K562 (cell line): ENCODE results near the gene ZNF224. TPM values are rescaled to one million over a fixed set of nuclear protein-coding genes. Genes with fewer than 3 reads are reported as not detected.
A peak's percentile ranks its signal among the peaks of the same experiment; 100 is the strongest.

ENCODE experiments used
- CBX3 ChIP-seq, 2 experiments: IDR thresholded peaks; 1 replicate in 1 of 2; 2 replicates in 1 of 2; pipeline ENCODE4 v1.6.1; 2012; ENCODE audit warnings: inconsistent platforms in 2 of 2, low read length in 2 of 2, borderline replicate concordance in 1 of 2, control low read depth in 1 of 2
- HIVEP1 ChIP-seq: fragments of 250-450 bp; sonication (Bioruptor Pico); IDR thresholded peaks from 2 replicates; pipeline ENCODE4 v1.4.0; 2020; ENCODE audit warnings: mild to moderate bottlenecking
- ILF3 ChIP-seq: fragments of 450-650 bp; IDR thresholded peaks from 2 replicates; pipeline ENCODE4 v1.6.1; 2018; ENCODE audit warnings: antibody characterized with exemption, mild to moderate bottlenecking, moderate library complexity, borderline replicate concordance
- KDM1A ChIP-seq, 2 experiments: fragments of 450-650 bp; IDR thresholded peaks; 2 replicates each; pipeline ENCODE4 v1.6.1; 2016; ENCODE audit warnings: mild to moderate bottlenecking in 2 of 2
- KLF13 ChIP-seq: fragments of 450-650 bp; IDR thresholded peaks from 2 replicates; pipeline ENCODE4 v1.6.1; 2016; ENCODE audit warnings: missing genetic modification characterization, low read depth, mild to moderate bottlenecking, missing compliant biosample characterization, moderate library complexity, borderline replicate concordance
- MAZ ChIP-seq, 2 experiments: fragments of 450-650 bp in 1 of 2; sonication (generic) in 1 of 2; formaldehyde crosslinking; IDR thresholded peaks in 1 of 2; conservative IDR thresholded peaks in 1 of 2; 2 replicates each; pipeline versions ENCODE4 v1.4.0 to v1.5.0; 2020; ENCODE audit warnings: mild to moderate bottlenecking in 1 of 2, missing genetic modification reagents in 1 of 2
- NR2C2 ChIP-seq, 2 experiments: fragments of 200-800 bp in 1 of 2; sonication (Bioruptor generic) in 1 of 2; sonication (generic) in 1 of 2; formaldehyde crosslinking in 1 of 2; IDR thresholded peaks; 2 replicates each; pipeline versions ENCODE4 v1.6.1 to v1.8.0; 2016 to 2022; ENCODE audit warnings: mild to moderate bottlenecking in 1 of 2, missing compliant biosample characterization in 1 of 2, missing genetic modification characterization in 1 of 2, missing genetic modification reagents in 1 of 2
- NR3C1 ChIP-seq: sonication (generic); formaldehyde crosslinking; IDR thresholded peaks from 2 replicates; pipeline ENCODE4 v1.8.1; 2022; ENCODE audit warnings: missing genetic modification reagents
- NRF1 ChIP-seq, 2 experiments: fragments of 450-650 bp; IDR thresholded peaks in 1 of 2; conservative IDR thresholded peaks in 1 of 2; 2 replicates each; pipeline ENCODE4 v1.6.1; 2014; ENCODE audit warnings: mild to moderate bottlenecking in 2 of 2
- PHF21A ChIP-seq: fragments of 450-650 bp; IDR thresholded peaks from 2 replicates; pipeline ENCODE4 v1.6.1; 2017; ENCODE audit warnings: low read depth, borderline replicate concordance
- PHF8 ChIP-seq: fragments of 200-600 bp; sonication (generic); IDR thresholded peaks from 2 replicates; pipeline ENCODE4 v1.6.1; 2012; ENCODE audit warnings: mixed run types, mild to moderate bottlenecking, inconsistent platforms, low read length, moderate library complexity, borderline replicate concordance
- SIX5 ChIP-seq, 2 experiments: IDR thresholded peaks; 2 replicates each; pipeline ENCODE4 v1.6.1; 2011; ENCODE audit warnings: low read length in 2 of 2, borderline replicate concordance in 1 of 2, low read depth in 1 of 2, mild to moderate bottlenecking in 1 of 2, moderate library complexity in 1 of 2; ENCODE audit not compliant: insufficient read depth in 1 of 2
- ZNF696 ChIP-seq: fragments of 250-450 bp; sonication (Bioruptor Pico); conservative IDR thresholded peaks from 2 replicates; pipeline ENCODE4 v1.4.0; 2020; ENCODE audit warnings: mild to moderate bottlenecking, moderate library complexity
- ZNF764 ChIP-seq: fragments of 250-450 bp; sonication (Bioruptor Pico); IDR thresholded peaks from 2 replicates; pipeline ENCODE4 v1.4.0; 2020; ENCODE audit warnings: low read depth, mild to moderate bottlenecking, moderate library complexity
- polyA plus RNA-seq, 8 experiments: library from polyadenylated mRNA; depleted of rRNA in 4 of 8; stranded (reverse) in 5 of 8; unstranded in 3 of 8; fragments of >200 nt; fragmentation: Nextera tagmentation in 2 of 8; fragmentation: Illumina TruSeq in 1 of 8; extraction: Ambion mirVana in 2 of 8; extraction: Trizol in 1 of 8; gene quantifications; 2 replicates each; pipeline versions ENCODE4 v1.2.1 to v1.2.3, GENCODE V29; 2011 to 2014; ENCODE audit warnings: inconsistent platforms in 1 of 8, missing spikeins in 1 of 8
- total RNA-seq, 7 experiments: library from RNA; depleted of rRNA in 6 of 7; stranded (reverse); fragments of >200 nt in 6 of 7; fragmentation: Illumina TruSeq in 2 of 7; extraction: Trizol in 2 of 7; gene quantifications; 2 replicates each; pipeline versions ENCODE4 v1.2.1 to v1.2.3, GENCODE V29; 2011 to 2021; ENCODE audit warnings: low replicate concordance in 1 of 7
- TF ChIP-seq, protein P1 (sequence below): fragments of 450-650 bp; IDR thresholded peaks from 2 replicates; pipeline ENCODE4 v1.6.1; 2018; ENCODE audit not compliant: partially characterized antibody

The ZNF224 gene
- total and polyA plus RNA-seq, 9 of the 15 experiments (the other 6 are each of a cell fraction or from before 2014, with no cell fraction given) = 4.4 to 15.6 (median 10.0) TPM

DNA sequence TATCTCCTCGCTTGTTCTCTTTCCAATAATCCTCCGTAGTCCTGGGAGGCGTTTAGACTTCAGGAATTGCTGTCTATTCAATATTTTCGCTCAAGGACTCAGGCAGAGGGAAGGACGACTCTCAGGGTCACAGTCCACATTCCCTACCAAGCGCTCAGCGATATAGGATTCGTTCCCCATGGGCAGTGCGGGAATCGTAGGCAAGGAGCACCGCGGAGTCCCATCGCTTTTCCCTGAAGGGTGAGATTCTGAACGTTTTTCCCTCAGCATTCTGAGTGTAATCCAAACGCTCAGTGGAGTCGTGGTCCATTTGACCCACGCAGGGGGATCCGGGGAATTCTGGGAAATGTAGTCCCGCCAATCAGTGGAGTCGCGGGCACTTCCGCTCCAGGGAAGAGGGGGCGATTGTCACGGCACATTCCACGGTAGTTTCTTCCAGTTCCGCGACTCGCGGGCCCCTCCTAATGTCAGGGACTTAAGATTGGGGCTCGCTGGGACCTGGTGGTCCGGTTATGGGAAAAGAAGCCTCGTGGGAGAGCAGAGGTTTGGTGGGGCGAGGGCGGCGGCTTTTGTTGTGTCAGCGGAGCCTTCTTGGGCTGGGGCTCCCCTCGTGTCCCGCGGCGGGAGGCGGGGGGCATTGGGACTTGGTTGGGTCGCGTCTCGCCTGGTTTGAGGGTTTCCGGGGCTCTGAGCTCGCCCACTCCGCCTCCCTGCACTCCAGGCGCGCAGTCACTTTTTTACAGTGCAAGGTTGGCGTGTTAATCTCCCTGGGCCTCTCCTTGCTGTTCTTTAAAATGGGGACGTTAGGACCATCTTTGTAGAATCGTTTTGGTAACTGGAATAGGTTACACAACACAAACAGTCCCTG is 47.3 kb downstream of the ZNF224 start, which contains the start of gene ZNF234 (continued):
- TF ChIP-seq, protein P1, sequence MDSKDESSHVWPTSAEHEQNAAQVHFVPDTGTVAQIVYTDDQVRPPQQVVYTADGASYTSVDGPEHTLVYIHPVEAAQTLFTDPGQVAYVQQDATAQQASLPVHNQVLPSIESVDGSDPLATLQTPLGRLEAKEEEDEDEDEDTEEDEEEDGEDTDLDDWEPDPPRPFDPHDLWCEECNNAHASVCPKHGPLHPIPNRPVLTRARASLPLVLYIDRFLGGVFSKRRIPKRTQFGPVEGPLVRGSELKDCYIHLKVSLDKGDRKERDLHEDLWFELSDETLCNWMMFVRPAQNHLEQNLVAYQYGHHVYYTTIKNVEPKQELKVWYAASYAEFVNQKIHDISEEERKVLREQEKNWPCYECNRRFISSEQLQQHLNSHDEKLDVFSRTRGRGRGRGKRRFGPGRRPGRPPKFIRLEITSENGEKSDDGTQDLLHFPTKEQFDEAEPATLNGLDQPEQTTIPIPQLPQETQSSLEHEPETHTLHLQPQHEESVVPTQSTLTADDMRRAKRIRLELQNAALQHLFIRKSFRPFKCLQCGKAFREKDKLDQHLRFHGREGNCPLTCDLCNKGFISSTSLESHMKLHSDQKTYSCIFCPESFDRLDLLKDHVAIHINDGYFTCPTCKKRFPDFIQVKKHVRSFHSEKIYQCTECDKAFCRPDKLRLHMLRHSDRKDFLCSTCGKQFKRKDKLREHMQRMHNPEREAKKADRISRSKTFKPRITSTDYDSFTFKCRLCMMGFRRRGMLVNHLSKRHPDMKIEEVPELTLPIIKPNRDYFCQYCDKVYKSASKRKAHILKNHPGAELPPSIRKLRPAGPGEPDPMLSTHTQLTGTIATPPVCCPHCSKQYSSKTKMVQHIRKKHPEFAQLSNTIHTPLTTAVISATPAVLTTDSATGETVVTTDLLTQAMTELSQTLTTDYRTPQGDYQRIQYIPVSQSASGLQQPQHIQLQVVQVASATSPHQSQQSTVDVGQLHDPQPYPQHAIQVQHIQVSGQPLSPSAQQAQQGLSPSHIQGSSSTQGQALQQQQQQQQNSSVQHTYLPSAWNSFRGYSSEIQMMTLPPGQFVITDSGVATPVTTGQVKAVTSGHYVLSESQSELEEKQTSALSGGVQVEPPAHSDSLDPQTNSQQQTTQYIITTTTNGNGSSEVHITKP = peak; percentile 46
- TF ChIP-seq KLF13 (tag) (no peak), PHF21A (no peak), PHF8 (peak; percentile 32; the same call in 1 of the 2 replicates), MAZ (CRISPR knock-in tag; conservative IDR thresholded peaks at IDR 0.05 in 1 of 2, IDR thresholded peaks at IDR 0.05 in 1 of 2) (peak in 1 of 2 experiments; percentile 48; a peak in 1 of 4 replicates), CBX3 (IDR thresholded peaks at IDR 0.05; ENCODE audit: borderline replicate concordance in 1 of 2, low read length in 2 of 2) (peak in 1 of 2 experiments; percentile 16; a peak in 1 of 3 replicates), NRF1 (conservative IDR thresholded peaks at IDR 0.05 in 1 of 2, IDR thresholded peaks at IDR 0.05 in 1 of 2) (0 out of 4 replicates have a peak, but pooled peaks of 1 of the 2 experiments have one; percentile 17), KDM1A (IDR thresholded peaks at IDR 0.05) (peak; percentile 72 to 78), ZNF696 (no peak), HIVEP1 (CRISPR knock-in tag) (no peak), SIX5 (IDR thresholded peaks at IDR 0.05; ENCODE audit: borderline replicate concordance in 1 of 2, insufficient read depth in 1 of 2, low read depth in 1 of 2, low read length in 2 of 2) (peak; percentile 22 to 52; a peak in 3 of 4 replicates), NR2C2 (CRISPR knock-in tag; IDR thresholded peaks at IDR 0.05) (peak; percentile 61; the same call in 1 of the 2 replicates), NR2C2 (tag; IDR thresholded peaks at IDR 0.05) (peak; percentile 90), NR3C1 (CRISPR knock-in tag) (no peak), ZNF764 (CRISPR knock-in tag) (no peak), ILF3 (no peak)
